GM13977 (cell line): ENCODE measurements around the gene CAMTA1.

ENCODE experiments used
- DNase-seq: peaks from one replicate; pipeline ENCODE4 v3.0.0; 2012; ENCODE audit warnings: low spot score
- in situ Hi-C: fragments of 300-500 bp; cut with MboI; formaldehyde crosslinking; loops from one replicate; pipeline ENCODE4 v1.12.0; 2022; ENCODE audit warnings: low sequenced_read_pairs, low pct_unique_long_range_greater_than_20kb, mixed read lengths, inconsistent platforms; ENCODE audit not compliant: unreplicated experiment
- TF ChIP-seq, protein P1 (sequence below): IDR thresholded peaks from 2 replicates; pipeline ENCODE4 v1.5.1; 2012; ENCODE audit warnings: mild to moderate bottlenecking, control low read depth; ENCODE audit not compliant: insufficient read depth; ENCODE audit errors: extremely low read depth, missing control alignments

Gene CAMTA1

DNA sequence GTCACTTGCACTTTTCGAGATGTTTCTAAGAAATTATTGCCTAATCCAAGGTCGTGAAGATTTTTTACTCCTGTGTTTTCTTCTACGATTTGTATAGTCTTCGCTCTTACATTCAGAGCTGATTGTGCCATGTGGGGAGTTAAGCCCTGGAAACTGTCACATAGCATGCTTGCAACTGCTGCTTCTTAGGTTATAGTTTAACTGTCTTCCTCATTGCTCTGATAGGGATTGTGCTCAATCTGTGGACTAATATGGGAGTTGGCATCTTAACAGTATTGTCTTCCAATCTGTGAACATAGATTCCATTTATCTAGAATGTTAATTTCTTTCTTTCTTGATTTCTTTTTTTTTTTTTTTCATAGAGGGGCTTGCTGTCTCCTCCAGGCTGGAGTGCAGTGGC is 34.8 kb upstream of the CAMTA1 start:
- TF ChIP-seq, protein P1, sequence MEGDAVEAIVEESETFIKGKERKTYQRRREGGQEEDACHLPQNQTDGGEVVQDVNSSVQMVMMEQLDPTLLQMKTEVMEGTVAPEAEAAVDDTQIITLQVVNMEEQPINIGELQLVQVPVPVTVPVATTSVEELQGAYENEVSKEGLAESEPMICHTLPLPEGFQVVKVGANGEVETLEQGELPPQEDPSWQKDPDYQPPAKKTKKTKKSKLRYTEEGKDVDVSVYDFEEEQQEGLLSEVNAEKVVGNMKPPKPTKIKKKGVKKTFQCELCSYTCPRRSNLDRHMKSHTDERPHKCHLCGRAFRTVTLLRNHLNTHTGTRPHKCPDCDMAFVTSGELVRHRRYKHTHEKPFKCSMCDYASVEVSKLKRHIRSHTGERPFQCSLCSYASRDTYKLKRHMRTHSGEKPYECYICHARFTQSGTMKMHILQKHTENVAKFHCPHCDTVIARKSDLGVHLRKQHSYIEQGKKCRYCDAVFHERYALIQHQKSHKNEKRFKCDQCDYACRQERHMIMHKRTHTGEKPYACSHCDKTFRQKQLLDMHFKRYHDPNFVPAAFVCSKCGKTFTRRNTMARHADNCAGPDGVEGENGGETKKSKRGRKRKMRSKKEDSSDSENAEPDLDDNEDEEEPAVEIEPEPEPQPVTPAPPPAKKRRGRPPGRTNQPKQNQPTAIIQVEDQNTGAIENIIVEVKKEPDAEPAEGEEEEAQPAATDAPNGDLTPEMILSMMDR, result no peak
- no peak for DNase-seq
- in situ Hi-C loops, result no loop called here

DNA sequence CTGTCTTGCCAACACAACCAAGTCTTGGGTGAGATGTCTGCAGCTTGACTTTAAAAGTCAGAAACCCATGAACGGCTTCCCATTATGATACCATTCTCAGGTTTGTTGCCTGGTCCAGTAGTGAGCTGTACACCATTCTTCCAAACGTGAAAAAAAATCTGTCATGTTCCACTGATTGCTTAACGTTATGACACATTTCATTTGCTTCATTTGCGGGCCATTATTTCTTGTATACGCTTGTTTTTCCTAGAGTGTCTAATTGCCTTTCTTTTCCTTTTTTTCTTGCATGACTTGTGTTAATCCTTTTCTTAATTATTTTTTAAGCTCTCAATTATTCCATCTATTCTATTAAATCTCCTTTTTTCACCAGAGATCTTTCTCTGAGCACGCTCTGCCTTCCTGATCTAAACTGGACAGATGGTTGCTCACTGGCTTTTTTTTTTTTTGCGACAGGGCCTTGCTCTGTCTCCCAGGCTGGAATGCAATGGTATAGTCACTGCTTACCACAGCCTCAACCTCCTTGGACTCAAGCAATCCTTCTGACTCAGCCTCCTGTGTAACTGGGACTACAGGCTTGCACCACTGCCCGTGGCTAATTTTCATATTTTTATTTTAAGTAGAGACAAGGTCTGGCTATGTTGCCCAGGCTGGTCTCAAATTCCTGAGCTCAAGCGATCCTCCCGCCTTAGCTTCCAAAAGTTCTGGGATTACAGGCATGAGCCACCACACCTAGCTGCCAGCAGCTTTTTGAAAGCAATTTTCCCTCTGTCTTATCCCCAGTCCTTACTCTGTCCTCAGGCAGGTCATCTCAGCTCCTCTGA is 31.7 kb upstream of the CAMTA1 start:
- TF ChIP-seq, protein P1, result no peak
- in situ Hi-C loops, result no loop called here
- DNase-seq, result no peak

DNA sequence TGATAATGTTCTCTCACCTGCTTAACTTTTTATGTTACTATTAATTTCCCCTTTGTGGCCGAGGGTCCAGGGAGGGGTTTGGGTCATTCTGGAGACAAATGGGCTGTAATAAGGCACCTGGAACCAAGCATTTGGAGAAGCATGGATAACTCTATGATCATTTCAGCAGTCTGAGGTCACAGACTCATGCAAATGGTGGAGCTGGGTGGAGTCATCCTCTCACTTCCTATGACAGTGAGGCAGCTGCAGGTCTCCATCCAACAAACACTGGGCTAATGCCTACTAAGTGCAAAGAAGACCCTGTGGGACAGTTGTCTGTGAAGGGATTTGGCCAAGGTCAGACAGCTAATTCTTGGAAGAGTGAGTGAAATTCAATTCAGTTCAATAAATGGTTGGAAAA is 28.8 kb upstream of the CAMTA1 start:
- in situ Hi-C loops, result no loop called here
- DNase-seq, result no peak
- TF ChIP-seq, protein P1, result no peak

DNA sequence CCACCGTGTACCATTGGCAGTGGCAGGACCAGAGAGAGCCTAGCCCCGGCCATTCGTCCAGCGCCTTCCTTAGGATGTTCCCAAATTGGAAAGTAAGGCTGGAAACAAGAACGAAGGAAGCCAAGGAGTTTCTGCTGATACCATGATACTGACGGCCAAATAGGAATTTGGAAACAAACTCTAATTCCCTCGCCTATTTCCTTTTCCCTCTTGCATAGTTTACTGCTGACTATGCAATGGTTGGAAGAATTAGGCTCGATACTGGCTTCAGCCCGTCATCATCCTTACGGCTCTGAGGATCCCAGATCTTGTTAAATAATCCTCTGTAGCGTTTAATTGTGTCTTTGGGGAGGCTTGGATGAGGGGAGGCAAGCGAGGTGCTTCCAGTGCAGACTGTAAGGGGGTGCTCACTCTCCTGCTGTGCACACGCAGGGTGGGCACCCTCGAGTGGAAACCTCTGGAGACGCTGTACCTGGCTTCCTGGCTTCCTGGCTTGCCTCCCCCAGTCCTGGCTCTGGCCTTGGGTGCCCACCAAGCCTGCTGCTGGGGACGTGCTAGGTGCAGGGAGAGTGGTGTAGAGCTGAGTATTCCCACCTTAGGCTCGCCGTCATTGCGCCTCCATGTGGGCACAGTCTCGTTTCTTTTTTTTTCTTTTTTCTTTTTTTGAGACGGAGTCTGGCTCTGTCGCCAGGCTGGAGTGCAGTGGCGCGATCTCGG is 27.4 kb upstream of the CAMTA1 start:
- in situ Hi-C loops, result no loop called here
- DNase-seq, result no peak
- TF ChIP-seq, protein P1, result no peak

DNA sequence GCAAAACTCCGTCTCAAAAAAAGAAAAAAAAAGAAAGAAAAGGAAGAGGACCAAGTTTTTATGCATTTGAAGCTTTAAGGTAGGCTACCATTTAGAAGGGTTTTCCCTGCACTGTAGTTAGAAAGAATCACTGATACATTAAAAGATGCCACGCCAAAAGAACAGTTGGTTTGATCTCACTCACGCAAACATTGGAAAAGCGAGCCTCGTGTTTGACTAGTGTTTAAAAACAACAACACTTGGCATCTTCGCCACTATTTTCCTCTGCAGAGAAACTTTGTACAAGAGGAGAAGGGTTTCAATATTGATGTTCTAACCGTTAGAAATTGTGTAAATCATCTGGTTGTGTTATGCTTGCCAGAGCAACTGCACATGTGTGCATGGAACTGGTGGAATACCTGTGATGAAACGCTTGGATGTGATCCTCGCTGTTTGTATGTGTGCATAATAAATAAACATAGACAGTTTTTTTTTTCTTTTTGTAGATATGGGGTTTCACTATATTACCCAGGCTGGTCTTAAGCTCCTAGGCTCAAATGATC is 24.0 kb upstream of the CAMTA1 start:
- in situ Hi-C loops, result no loop called here
- no peak for DNase-seq
- TF ChIP-seq, protein P1, result no peak

DNA sequence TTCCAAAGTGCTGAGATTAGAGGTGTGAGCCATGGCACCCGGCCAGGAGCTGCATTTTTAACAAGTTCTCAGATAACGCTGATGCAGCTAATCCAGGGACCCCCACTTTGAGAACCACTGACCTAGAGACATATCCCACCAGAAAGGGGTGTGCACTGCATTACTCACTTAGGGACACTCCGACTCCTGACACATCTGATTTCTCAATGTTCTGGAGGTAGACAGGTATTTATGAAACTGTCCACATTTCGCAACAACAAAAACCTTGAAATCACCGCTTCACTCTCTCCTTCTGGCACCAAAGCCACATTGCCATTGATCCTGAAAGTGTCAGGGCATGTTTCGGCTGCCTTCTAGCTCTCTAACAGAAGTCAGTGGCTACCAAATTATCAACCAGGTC is 23.2 kb upstream of the CAMTA1 start:
- TF ChIP-seq, protein P1, result no peak
- DNase-seq, result no peak
- in situ Hi-C loops, result no loop called here
